NCI-H510A (cell line): Measurements from ENCODE around the gene GOLGA3.
"Not testable (repeated sequence)": the region's sequence is repeated elsewhere in the genome, so short reads cannot be mapped to it uniquely, and the experiment has no call there.

ENCODE experiments used
- DNase-seq: peaks from one replicate; lab custom pipeline; 2025; lab: John Stamatoyannopoulos, UW

The GOLGA3 gene

GRCh38 chr12:132753670-132754069 is 75.0 kb downstream of the GOLGA3 start:
- DNase-seq: not testable (repeated sequence)

- no peak for DNase-seq
Observed at GRCh38 chr12:132748319-132748718, 80.3 kb downstream of the GOLGA3 start.

- DNase-seq: no peak
Observed at GRCh38 chr12:132747896-132748295, 80.8 kb downstream of the GOLGA3 start.

- DNase-seq: no peak
Observed at GRCh38 chr12:132747395-132747794, 81.3 kb downstream of the GOLGA3 start.

- no peak for DNase-seq
Observed at GRCh38 chr12:132746613-132747012, 82.1 kb downstream of the GOLGA3 start.

GRCh38 chr12:132743831-132744230 is 84.8 kb downstream of the GOLGA3 start:
- DNase-seq: no peak

- DNase-seq: no peak
Observed at GRCh38 chr12:132741620-132742019, 87.0 kb downstream of the GOLGA3 start.

- DNase-seq: no peak
Observed at GRCh38 chr12:132740652-132741051, 88.0 kb downstream of the GOLGA3 start.

- DNase-seq: no peak
Observed at GRCh38 chr12:132740313-132740646, 88.4 kb downstream of the GOLGA3 start.

GRCh38 chr12:132739600-132740312 is 88.9 kb downstream of the GOLGA3 start:
- DNase-seq: no peak

GRCh38 chr12:132736913-132737312 is 91.8 kb downstream of the GOLGA3 start:
- no peak for DNase-seq

- DNase-seq: no peak
Observed at GRCh38 chr12:132736378-132736777, 92.3 kb downstream of the GOLGA3 start.

GRCh38 chr12:132735496-132735895 is 93.2 kb downstream of the GOLGA3 start:
- no peak for DNase-seq

GRCh38 chr12:132734206-132734605 is 94.5 kb downstream of the GOLGA3 start:
- DNase-seq: no peak

GRCh38 chr12:132731574-132731973 is 97.1 kb downstream of the GOLGA3 start:
- no peak for DNase-seq

- DNase-seq: no peak
Observed at GRCh38 chr12:132730353-132730752, 98.3 kb downstream of the GOLGA3 start.

- no peak for DNase-seq
Observed at GRCh38 chr12:132729541-132730320, 98.9 kb downstream of the GOLGA3 start.

- DNase-seq: no peak
Observed at GRCh38 chr12:132728502-132728901, 100.2 kb downstream of the GOLGA3 start.

- no peak for DNase-seq
Observed at GRCh38 chr12:132727091-132727794, 101.4 kb downstream of the GOLGA3 start.

GRCh38 chr12:132726386-132726785 is 102.3 kb downstream of the GOLGA3 start:
- no peak for DNase-seq

GRCh38 chr12:132724506-132725241 is 104.0 kb downstream of the GOLGA3 start:
- no peak for DNase-seq

- DNase-seq: no peak
Observed at GRCh38 chr12:132723764-132724140, 104.9 kb downstream of the GOLGA3 start.
